K562 (cell line): ENCODE results near the gene PLXNB1. TPM values are rescaled to one million over a fixed set of nuclear protein-coding genes. Genes with fewer than 3 reads are reported as not detected.

Experiments
- ATAC-seq: fragments of 200-7000 bp; cut with Tn5 transposase; 3 replicates; pipeline ENCODE4 v1.9.1; 2020; ENCODE audit warnings: moderate library complexity
- BruUV-seq: library from RNA; stranded (reverse); fragments of 400-500 nt; replicated peaks from 2 replicates; lab custom pipeline; 2021; lab: Mats Ljungman, UMichigan
- CTCF ChIA-PET: fragments of 300-600 bp; formaldehyde crosslinking; extraction: SDS; loops from one replicate; lab custom pipeline; 2021; ENCODE audit warnings: low intra/inter-chr PET ratio; lab: Yijun Ruan, JAX
- POLR2A ChIA-PET: fragments of 300-600, 350-650 bp; sonication (Branson Sonifier 250); formaldehyde crosslinking; extraction: SDS; loops from one replicate; lab custom pipeline; 2021; ENCODE audit warnings: antibody characterized with exemption, inconsistent platforms; lab: Yijun Ruan, JAX
- DNase-seq, 4 experiments: peaks; one replicate each; pipeline versions ENCODE4 v3.0.0 to v3.0.0-alpha.2; 2011 to 2018; ENCODE audit warnings: low spot score in 3 of 4, mixed read lengths in 3 of 4; ENCODE audit errors: extremely low read depth in 1 of 4
- FAIRE-seq: peaks from 2 replicates; lab custom pipeline; 2011; peaks lifted over from hg19 to GRCh38; lab: Jason Lieb, UNC
- H2AFZ ChIP-seq: 2 replicates; pipeline ENCODE4 v1.6.0; 2011; ENCODE audit warnings: low read depth, low read length, control low read depth, inconsistent platforms
- H3K27ac ChIP-seq: fragments of 200-600 bp; 3 replicates; pipeline ENCODE4 v1.8.0; 2011; ENCODE audit warnings: low read depth, mild to moderate bottlenecking, control low read depth, inconsistent platforms, low read length, moderate library complexity, mixed read lengths; ENCODE audit errors: extremely low read depth
- H3K27me3 ChIP-seq, 2 experiments: fragments of 300-600 bp in 1 of 2; 2 replicates in 1 of 2; 3 replicates in 1 of 2; pipeline versions ENCODE4 v1.6.0 to v1.8.0; 2011; ENCODE audit warnings: inconsistent platforms in 2 of 2, low read length in 2 of 2, mild to moderate bottlenecking in 1 of 2, mixed read lengths in 1 of 2, moderate library complexity in 1 of 2; ENCODE audit not compliant: control insufficient read depth in 2 of 2, insufficient read depth in 2 of 2
- H3K36me3 ChIP-seq: fragments of 300-600 bp; 3 replicates; pipeline ENCODE4 v1.8.0; 2011; ENCODE audit warnings: mild to moderate bottlenecking, low read length, inconsistent platforms; ENCODE audit not compliant: control insufficient read depth, insufficient read depth
- H3K4me1 ChIP-seq, 2 experiments: fragments of 200-600 bp in 1 of 2; replicated peaks in 1 of 2; 2 replicates in 1 of 2; 3 replicates in 1 of 2; pipeline versions ENCODE4 v1.5.1 to v1.8.0; 2011; ENCODE audit warnings: inconsistent platforms in 2 of 2, low read length in 2 of 2, mild to moderate bottlenecking in 1 of 2, mixed read lengths in 1 of 2, moderate library complexity in 1 of 2; ENCODE audit not compliant: control insufficient read depth in 2 of 2, insufficient read depth in 2 of 2
- H3K4me2 ChIP-seq: 2 replicates; pipeline ENCODE4 v1.6.1; 2011; ENCODE audit warnings: low read length, control low read depth, inconsistent platforms, mixed read lengths; ENCODE audit not compliant: insufficient read depth
- H3K4me3 ChIP-seq: fragments of 200-600 bp; sonication (generic), shearing (Covaris generic); 2 replicates; pipeline ENCODE4 v1.5.1; 2016; ENCODE audit warnings: control low read depth, inconsistent platforms
- H3K79me2 ChIP-seq: fragments of 200-600 bp; 3 replicates; pipeline ENCODE4 v1.8.0; 2011; ENCODE audit warnings: low read length, inconsistent platforms; ENCODE audit not compliant: control insufficient read depth, insufficient read depth
- H3K9ac ChIP-seq, 2 experiments: 2 replicates each; pipeline versions ENCODE4 v1.6.0 to v1.6.1; 2011; ENCODE audit warnings: low read depth in 2 of 2, low read length in 2 of 2, control low read depth in 1 of 2, inconsistent platforms in 1 of 2, mild to moderate bottlenecking in 1 of 2, mixed read lengths in 1 of 2; ENCODE audit not compliant: insufficient read depth in 1 of 2
- H3K9me1 ChIP-seq: one replicate; pipeline ENCODE4 v1.6.0; 2011; ENCODE audit warnings: inconsistent platforms, mild to moderate bottlenecking, low read length, moderate library complexity; ENCODE audit not compliant: control insufficient read depth, insufficient read depth
- H3K9me3 ChIP-seq: replicated peaks from 2 replicates; pipeline ENCODE4 v1.5.1; 2011; ENCODE audit warnings: low read depth, low read length, inconsistent platforms; ENCODE audit not compliant: control insufficient read depth, insufficient read depth
- H4K20me1 ChIP-seq: replicated peaks from 2 replicates; pipeline ENCODE4 v1.6.1; 2011; ENCODE audit warnings: low read length, inconsistent platforms, mixed read lengths; ENCODE audit not compliant: control insufficient read depth, insufficient read depth
- CREB3 ChIP-seq: fragments of 450-650 bp; conservative IDR thresholded peaks from 2 replicates; pipeline ENCODE4 v1.6.1; 2016; ENCODE audit warnings: missing genetic modification characterization, low read depth, mild to moderate bottlenecking, missing compliant biosample characterization, moderate library complexity
- ELK3 ChIP-seq: fragments of 450-650 bp; formaldehyde crosslinking; IDR thresholded peaks from 2 replicates; pipeline ENCODE4 v1.4.0; 2020; ENCODE audit warnings: mild to moderate bottlenecking
- FOXO4 ChIP-seq: fragments of 450-650 bp; formaldehyde crosslinking; IDR thresholded peaks from 2 replicates; pipeline ENCODE4 v1.4.0; 2020; ENCODE audit warnings: mild to moderate bottlenecking, moderate library complexity
- HEY1 ChIP-seq: fragments of 250-450 bp; sonication (Bioruptor Pico); IDR thresholded peaks from 2 replicates; pipeline ENCODE4 v1.5.0; 2020; ENCODE audit warnings: mild to moderate bottlenecking, moderate library complexity, borderline replicate concordance
- KDM1A ChIP-seq, 2 experiments: fragments of 450-650 bp; IDR thresholded peaks; 2 replicates each; pipeline ENCODE4 v1.6.1; 2016; ENCODE audit warnings: mild to moderate bottlenecking in 2 of 2
- L3MBTL2 ChIP-seq: fragments of 450-650 bp; IDR thresholded peaks from 2 replicates; pipeline ENCODE4 v1.6.1; 2016; ENCODE audit warnings: mild to moderate bottlenecking, moderate library complexity
- MECOM ChIP-seq: fragments of 250-450 bp; sonication (Bioruptor Pico); IDR thresholded peaks from 2 replicates; pipeline ENCODE4 v1.8.0; 2022; ENCODE audit warnings: inconsistent platforms
- NR2C2 ChIP-seq, 2 experiments: fragments of 200-800 bp in 1 of 2; sonication (Bioruptor generic) in 1 of 2; sonication (generic) in 1 of 2; formaldehyde crosslinking in 1 of 2; IDR thresholded peaks; 2 replicates each; pipeline versions ENCODE4 v1.6.1 to v1.8.0; 2016 to 2022; ENCODE audit warnings: mild to moderate bottlenecking in 1 of 2, missing compliant biosample characterization in 1 of 2, missing genetic modification characterization in 1 of 2, missing genetic modification reagents in 1 of 2
- PTRF ChIP-seq: fragments of 450-650 bp; IDR thresholded peaks from 2 replicates; pipeline ENCODE4 v1.6.1; 2016; ENCODE audit warnings: mild to moderate bottlenecking, missing genetic modification characterization, missing compliant biosample characterization
- PTTG1 ChIP-seq: fragments of 450-650 bp; IDR thresholded peaks from 2 replicates; pipeline ENCODE4 v1.6.1; 2016; ENCODE audit warnings: low read depth, mild to moderate bottlenecking, missing genetic modification characterization, missing compliant biosample characterization
- RUNX1 ChIP-seq: sonication (generic); IDR thresholded peaks from 2 replicates; pipeline ENCODE4 v1.6.1; 2016; ENCODE audit warnings: antibody characterized with exemption, low read depth
- ZNF274 ChIP-seq: IDR thresholded peaks from 2 replicates; pipeline ENCODE4 v1.6.1; 2011; ENCODE audit warnings: low read depth, mild to moderate bottlenecking, low read length, moderate library complexity, borderline replicate concordance
- ZNF740 ChIP-seq, 3 experiments: fragments of 200-800 bp in 1 of 3; sonication (Bioruptor generic) in 1 of 3; sonication (generic) in 1 of 3; formaldehyde crosslinking in 1 of 3; IDR thresholded peaks; 2 replicates each; pipeline versions ENCODE4 v1.6.1 to v1.8.0; 2016 to 2022; ENCODE audit warnings: mild to moderate bottlenecking in 2 of 3, missing compliant biosample characterization in 2 of 3, missing genetic modification characterization in 2 of 3, missing genetic modification reagents in 1 of 3
- WGBS: fragments of 100-300 bp; shearing (Covaris generic); methylation state at CpG from one replicate; pipeline ENCODE4 v1.1.6; 2016; ENCODE audit warnings: low coverage, mixed read lengths; ENCODE audit not compliant: insufficient coverage; ENCODE audit errors: missing lambda C conversion rate; 5-methylcytosine and 5-hydroxymethylcytosine counted together
- in situ Hi-C: fragments of 300-500 bp; cut with MboI; formaldehyde crosslinking; loops from 4 replicates; pipeline ENCODE4 v1.15.0; 2018; ENCODE audit warnings: inconsistent platforms, mixed read lengths
- intact Hi-C: fragments of 100-400 bp; cut with micrococcal nuclease; formaldehyde crosslinking; loops from 2 replicates; pipeline ENCODE4 v1.14.2; 2022
- polyA plus RNA-seq, 8 experiments: library from polyadenylated mRNA; depleted of rRNA in 4 of 8; stranded (reverse) in 5 of 8; unstranded in 3 of 8; fragments of >200 nt; fragmentation: Nextera tagmentation in 2 of 8; fragmentation: Illumina TruSeq in 1 of 8; extraction: Ambion mirVana in 2 of 8; extraction: Trizol in 1 of 8; gene quantifications; 2 replicates each; pipeline versions ENCODE4 v1.2.1 to v1.2.3, GENCODE V29; 2011 to 2014; ENCODE audit warnings: inconsistent platforms in 1 of 8, missing spikeins in 1 of 8
- total RNA-seq, 7 experiments: library from RNA; depleted of rRNA in 6 of 7; stranded (reverse); fragments of >200 nt in 6 of 7; fragmentation: Illumina TruSeq in 2 of 7; extraction: Trizol in 2 of 7; gene quantifications; 2 replicates each; pipeline versions ENCODE4 v1.2.1 to v1.2.3, GENCODE V29; 2011 to 2021; ENCODE audit warnings: low replicate concordance in 1 of 7

PLXNB1 gene
- total and polyA plus RNA-seq, 9 of the 15 experiments (the other 6 are each of a cell fraction or from before 2014, with no cell fraction given): 0.17 to 17.4 (median 6.0) TPM

GRCh38 chr3:48426401-48426909 is 3.4 kb downstream of the PLXNB1 start (continued):
- TF ChIP-seq RUNX1: no peak
- no peak for TF ChIP-seq L3MBTL2
- no peak for TF ChIP-seq KDM1A (IDR thresholded peaks at IDR 0.05)
- no peak for TF ChIP-seq ZNF740 (CRISPR knock-in tag; IDR thresholded peaks at IDR 0.05)
- TF ChIP-seq ZNF740 (tag; IDR thresholded peaks at IDR 0.05): no peak
- no peak for TF ChIP-seq CREB3
- TF ChIP-seq ZNF274: no peak
- TF ChIP-seq MECOM (CRISPR knock-in tag): no peak

- peak in 1 of 4 experiments; percentile 18 for DNase-seq
- H3K27me3 ChIP-seq: no peaks in the 10 kb centered on the region
- ATAC-seq: no peak
- no peak overlapping the region for H2AFZ ChIP-seq
- intact Hi-C loops: no loop called here
- 36% methylated on average over 4 of the region's 13 CpGs for WGBS
- BruUV-seq: no TSS peak
- H3K4me2 ChIP-seq: no peak overlapping the region
- no peak overlapping the region for H3K4me3 ChIP-seq
- POLR2A ChIA-PET: no interaction called here
- H3K4me1 ChIP-seq: peaks cover 3 to 47% of the 10 kb centered on the region in 2 experiments; a peak in 4 of 5 replicates
- H4K20me1 ChIP-seq: no peaks in the 10 kb centered on the region
- CTCF ChIA-PET: no interaction called here
- H3K27ac ChIP-seq: no peak overlapping the region
- in situ Hi-C loops: no loop called here
- no peak for FAIRE-seq
- H3K9ac ChIP-seq: peak overlapping the region in 1 of 2 experiments; percentile 83; a peak in 2 of 4 replicates
- no peaks in the 10 kb centered on the region for H3K36me3 ChIP-seq
- H3K9me1 ChIP-seq: no peaks in the 10 kb centered on the region
- no peaks in the 10 kb centered on the region for H3K9me3 ChIP-seq
- H3K79me2 ChIP-seq: no peaks in the 10 kb centered on the region; the same call in 2 of the 3 replicates
- TF ChIP-seq ELK3 (CRISPR knock-in tag) (no peak), PTTG1 (tag) (no peak), PTRF (tag) (no peak), FOXO4 (CRISPR knock-in tag) (no peak), HEY1 (CRISPR knock-in tag) (no peak), NR2C2 (CRISPR knock-in tag; IDR thresholded peaks at IDR 0.05) (no peak), NR2C2 (tag; IDR thresholded peaks at IDR 0.05) (no peak)
Observed at GRCh38 chr3:48425281-48425812, 4.5 kb downstream of the PLXNB1 start.
